Measurements from ENCODE around the gene ARHGEF5.

GRCh38 chr7:144401490-144401889 is 46.3 kb downstream of the ARHGEF5 start:
- TF ChIP-seq CTCF (IDR thresholded peaks at IDR 0.05) = no peak
- no peak for TF ChIP-seq POLR2A (IDR thresholded peaks at IDR 0.05)

Data from heart left ventricle (tissue), 13 donors.